Activated naive CD8-positive, alpha-beta T cell treated with anti-CD3 and anti-CD28 coated beads, Interleukin-2, amount 10 ng/mL, durations not matched to agents 7 days and 5 days (primary cell): Measurements from ENCODE around the gene HLCS. TPM values are rescaled to one million over a fixed set of nuclear protein-coding genes. Genes with fewer than 3 reads are reported as not detected.

ENCODE experiments used
- ATAC-seq: fragments of 150-1000 bp; cut with Tn5 transposase; one replicate; pipeline ENCODE4 v1.10.0; 2021; ENCODE audit warnings: low read depth, moderate library complexity
- POLR2A ChIA-PET: fragments of 350-600 bp; sonication (Branson Sonifier 250); formaldehyde crosslinking; loops from one replicate; lab custom pipeline; 2021; ENCODE audit warnings: antibody characterized with exemption; lab: Charles Lee
- DNase-seq: peaks from one replicate; pipeline ENCODE4 v3.0.0; 2021
- H3K27ac Mint-ChIP-seq: one replicate; pipeline ENCODE4 v1.8.0; 2022; ENCODE audit warnings: mild to moderate bottlenecking, mixed read lengths
- H3K27me3 Mint-ChIP-seq: one replicate; pipeline ENCODE4 v1.8.0; 2022; ENCODE audit warnings: mild to moderate bottlenecking, moderate library complexity, mixed read lengths
- H3K36me3 Mint-ChIP-seq: one replicate; pipeline ENCODE4 v1.8.0; 2021; ENCODE audit warnings: mild to moderate bottlenecking, mixed read lengths
- H3K4me1 Mint-ChIP-seq: one replicate; pipeline ENCODE4 v1.8.0; 2021; ENCODE audit warnings: mixed read lengths
- H3K4me3 Mint-ChIP-seq: one replicate; pipeline ENCODE4 v1.8.0; 2022; ENCODE audit warnings: mild to moderate bottlenecking, moderate library complexity, mixed read lengths
- H3K9me3 Mint-ChIP-seq: one replicate; pipeline ENCODE4 v1.8.0; 2021; ENCODE audit warnings: mixed read lengths
- total RNA-seq, 2 experiments: library from RNA; stranded (reverse); gene quantifications; one replicate each; pipeline ENCODE4 v1.2.3, GENCODE V29; 2021

The HLCS gene
- total RNA-seq, 2 experiments from 2014 or later, result 17.4 to 17.8 TPM

DNA sequence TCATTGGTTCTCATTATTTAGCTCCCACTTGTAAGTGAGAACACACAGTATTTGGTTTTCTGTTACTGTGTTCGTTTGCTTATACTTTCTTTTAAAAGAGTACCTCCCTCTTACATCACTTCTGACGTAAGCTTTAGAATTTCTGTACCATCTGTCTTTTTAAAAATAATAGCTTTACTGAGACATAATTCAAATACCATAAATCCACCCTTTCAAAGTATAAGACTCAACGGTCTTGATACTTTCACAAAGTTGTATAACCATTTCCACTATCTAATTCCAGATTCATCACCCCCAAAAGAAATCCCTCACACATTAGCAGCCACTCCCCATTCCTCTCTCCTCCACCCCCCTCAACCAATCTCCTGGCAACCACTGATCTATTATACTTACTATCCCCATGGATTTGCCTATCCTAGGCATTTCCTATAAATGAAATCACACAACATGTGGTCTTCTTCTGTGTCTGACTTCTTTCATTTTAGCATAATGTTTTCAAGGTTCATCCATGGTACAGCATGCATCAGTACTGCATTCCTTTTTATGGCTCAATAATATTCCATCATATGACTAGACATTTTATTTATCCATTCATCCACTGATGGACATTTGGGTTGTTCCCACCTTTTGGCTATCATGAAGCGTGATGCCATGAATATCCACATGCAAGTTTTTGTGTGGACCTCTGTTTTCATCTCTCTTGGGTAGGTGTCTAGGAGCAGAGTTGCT, 104.7 kb downstream of the HLCS start:
- ATAC-seq (no peak), DNase-seq (no peak)
- H3K9me3 Mint-ChIP-seq, result no peaks in the 10 kb centered on the region
- H3K27ac Mint-ChIP-seq, result no peak overlapping the region
- no peak overlapping the region for H3K4me3 Mint-ChIP-seq
- H3K4me1 Mint-ChIP-seq, result peaks cover 20% of the 10 kb centered on the region
- no peaks in the 10 kb centered on the region for H3K27me3 Mint-ChIP-seq
- H3K36me3 Mint-ChIP-seq, result peaks cover 6% of the 10 kb centered on the region
- POLR2A ChIA-PET, result no interaction called here

DNA sequence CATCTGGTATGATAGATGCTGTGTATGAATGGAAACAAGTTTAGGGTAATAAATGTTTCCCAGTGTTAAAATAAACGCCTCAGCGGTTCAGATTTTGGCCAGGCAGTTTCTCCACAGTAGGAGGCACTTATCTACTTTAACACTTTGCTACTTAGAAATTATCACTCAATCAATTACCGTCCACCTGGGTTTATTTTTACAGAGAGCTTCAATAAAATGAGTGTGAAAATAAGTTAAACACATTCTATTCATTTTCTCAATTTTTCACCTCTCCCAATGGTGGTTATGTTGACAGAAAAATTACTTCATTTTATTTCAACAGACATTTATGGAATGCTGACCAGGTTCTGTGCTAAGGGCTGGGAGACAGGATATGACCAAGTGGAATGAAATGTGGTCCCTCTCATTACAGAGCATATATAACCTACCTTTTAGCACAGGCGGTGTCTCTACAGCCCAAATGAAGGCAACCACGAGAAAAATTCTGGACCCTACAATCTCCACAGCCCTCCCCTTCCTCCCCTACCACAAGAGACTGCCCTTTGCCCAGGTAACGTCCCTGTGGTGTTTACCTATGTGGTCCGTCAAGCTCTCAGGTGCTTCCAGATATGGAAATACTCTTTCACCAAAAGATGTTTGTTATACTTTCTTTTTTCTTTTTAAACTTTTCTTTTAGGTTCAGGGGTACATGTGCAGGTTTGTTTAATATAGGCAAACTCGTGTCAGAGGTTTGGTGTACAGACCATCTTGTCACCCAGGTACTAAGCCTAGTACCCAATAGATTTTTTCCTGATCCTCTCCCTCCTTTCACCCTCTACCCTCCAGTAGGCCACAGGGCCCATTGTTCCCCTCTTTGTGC, 105.5 kb downstream of the HLCS start:
- H3K27me3 Mint-ChIP-seq, result no peaks in the 10 kb centered on the region
- POLR2A ChIA-PET, result no interaction called here
- H3K4me3 Mint-ChIP-seq, result no peak overlapping the region
- ATAC-seq (no peak), DNase-seq (no peak)
- H3K4me1 Mint-ChIP-seq, result peaks cover 23% of the 10 kb centered on the region
- H3K36me3 Mint-ChIP-seq, result peaks cover 6% of the 10 kb centered on the region
- H3K9me3 Mint-ChIP-seq, result no peaks in the 10 kb centered on the region
- H3K27ac Mint-ChIP-seq, result no peak overlapping the region

DNA sequence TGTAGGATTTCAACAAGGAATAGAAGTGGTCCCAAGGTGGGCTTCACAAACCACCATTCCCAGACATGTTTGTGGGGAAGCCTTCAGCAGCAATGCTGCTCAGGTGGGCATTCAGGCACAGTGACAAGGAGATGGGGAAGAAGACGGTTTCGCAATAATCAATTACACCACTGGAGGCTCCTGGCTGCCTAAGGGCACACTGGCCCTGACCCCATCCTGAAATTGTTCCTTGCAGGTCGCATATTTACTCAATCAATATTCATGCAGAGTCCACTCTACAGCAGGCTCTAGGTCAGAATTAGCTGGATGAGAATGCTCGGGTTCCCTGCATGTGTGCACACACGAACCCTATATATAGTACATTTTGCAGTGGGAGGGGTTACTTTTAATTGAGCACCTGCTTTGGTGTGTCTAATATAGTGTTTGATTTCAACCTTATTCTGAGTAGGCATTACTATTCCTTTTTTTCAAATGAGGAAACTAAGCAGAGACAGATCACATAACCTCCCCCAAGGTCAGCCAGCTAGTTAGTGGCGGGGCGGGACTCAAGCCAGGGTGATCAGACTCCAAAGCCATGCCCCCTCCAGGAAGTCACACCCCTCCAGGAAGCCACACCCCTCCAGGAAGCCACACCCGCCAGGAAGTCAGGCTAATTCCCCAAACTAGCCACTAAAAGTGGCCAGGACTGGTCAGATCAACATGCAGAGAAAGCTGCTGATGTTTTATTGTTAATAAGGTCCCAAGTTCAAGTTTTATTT, 106.5 kb downstream of the HLCS start:
- H3K4me3 Mint-ChIP-seq, result no peak overlapping the region
- peaks cover 23% of the 10 kb centered on the region for H3K4me1 Mint-ChIP-seq
- no peaks in the 10 kb centered on the region for H3K27me3 Mint-ChIP-seq
- H3K9me3 Mint-ChIP-seq, result no peaks in the 10 kb centered on the region
- POLR2A ChIA-PET, result no interaction called here
- peak; percentile 56 for ATAC-seq
- DNase-seq, result peak; percentile 63
- H3K36me3 Mint-ChIP-seq, result peaks cover 6% of the 10 kb centered on the region
- H3K27ac Mint-ChIP-seq, result peak overlapping the region; percentile 34

DNA sequence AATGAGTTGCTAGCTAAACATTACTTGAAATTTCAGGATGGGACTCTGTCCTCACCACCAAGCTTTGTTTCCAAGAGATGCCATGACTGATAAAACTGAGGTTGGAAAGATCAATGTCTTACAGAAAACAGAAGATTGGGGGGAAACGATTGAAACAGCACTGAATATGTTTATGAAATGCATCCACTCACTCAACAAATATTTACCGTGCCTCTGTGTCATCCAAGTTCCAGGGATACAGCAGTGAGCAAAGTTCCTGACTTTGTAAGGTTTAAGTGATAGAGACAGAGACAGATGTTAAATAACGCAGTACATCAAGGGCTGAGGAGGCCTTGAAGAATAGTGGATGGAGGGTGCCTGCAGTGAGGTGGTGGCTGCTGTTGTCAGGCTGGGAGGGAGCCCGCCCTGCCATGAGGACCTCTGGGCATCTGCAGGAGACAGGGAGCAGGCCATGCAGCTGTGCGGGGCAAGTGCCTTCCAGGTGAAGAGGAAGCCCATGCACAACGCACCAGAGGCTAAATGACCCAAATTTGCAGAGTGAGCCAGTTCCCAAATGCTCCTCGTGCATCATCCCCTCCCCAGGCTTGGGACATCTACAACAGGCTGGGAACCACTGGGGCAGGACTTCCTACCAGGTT, 108.0 kb downstream of the HLCS start:
- H3K9me3 Mint-ChIP-seq, result no peaks in the 10 kb centered on the region
- no peaks in the 10 kb centered on the region for H3K27me3 Mint-ChIP-seq
- ATAC-seq, result no peak
- peaks cover 26% of the 10 kb centered on the region for H3K4me1 Mint-ChIP-seq
- peaks cover 6% of the 10 kb centered on the region for H3K36me3 Mint-ChIP-seq
- DNase-seq, result no peak
- no peak overlapping the region for H3K4me3 Mint-ChIP-seq
- no peak overlapping the region for H3K27ac Mint-ChIP-seq
- POLR2A ChIA-PET, result no interaction called here

DNA sequence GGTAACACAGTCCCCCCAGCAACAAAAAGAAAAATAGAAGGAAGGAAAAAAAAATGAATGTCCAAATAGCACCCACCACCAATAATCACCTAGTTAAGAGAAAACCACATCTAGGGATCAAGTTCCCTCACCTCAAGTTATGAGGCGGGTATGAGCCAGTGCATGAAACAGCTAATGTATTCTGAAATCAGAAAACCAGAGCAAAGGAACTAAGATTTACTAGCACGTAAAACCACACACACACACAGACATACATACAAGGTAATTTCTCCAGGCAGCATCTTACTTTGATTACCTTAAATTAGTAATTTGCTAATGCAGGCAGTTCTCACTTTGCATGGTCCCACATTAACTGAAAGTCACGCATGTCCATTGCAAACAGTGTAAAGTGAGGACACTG, 109.8 kb downstream of the HLCS start:
- ATAC-seq (no peak), DNase-seq (no peak)
- Mint-ChIP-seq H3K27ac (no peak overlapping the region), H3K4me3 (no peak overlapping the region), H3K9me3 (no peaks in the 10 kb centered on the region), H3K4me1 (peaks cover 21% of the 10 kb centered on the region), H3K27me3 (no peaks in the 10 kb centered on the region), H3K36me3 (peaks cover under 1% of the 10 kb centered on the region)
- POLR2A ChIA-PET, result no interaction called here

DNA sequence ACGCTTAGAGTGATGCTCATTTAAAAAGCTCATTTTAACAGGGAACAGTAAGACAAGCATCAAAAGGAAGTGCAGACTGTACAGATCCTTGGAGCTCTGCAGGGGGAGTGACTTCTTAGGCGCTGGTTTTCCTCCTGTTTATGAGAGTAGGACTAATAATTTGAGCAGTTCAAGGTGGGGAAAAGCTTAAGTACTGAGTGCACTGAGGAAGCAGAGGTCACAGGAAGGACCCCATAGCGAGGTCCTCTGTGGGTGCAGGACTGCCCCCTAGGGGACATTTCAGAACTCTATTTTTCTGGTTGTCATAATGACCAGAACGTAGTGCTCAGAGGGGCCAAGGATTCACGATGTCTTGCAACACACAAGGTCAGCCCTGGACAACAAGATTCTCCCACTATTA, 112.1 kb downstream of the HLCS start:
- no peaks in the 10 kb centered on the region for H3K9me3 Mint-ChIP-seq
- DNase-seq, result no peak
- H3K36me3 Mint-ChIP-seq, result no peaks in the 10 kb centered on the region
- H3K27ac Mint-ChIP-seq, result no peak overlapping the region
- peak; percentile 50 for ATAC-seq
- peaks cover 13% of the 10 kb centered on the region for H3K4me1 Mint-ChIP-seq
- no peaks in the 10 kb centered on the region for H3K27me3 Mint-ChIP-seq
- POLR2A ChIA-PET, result no interaction called here
- no peak overlapping the region for H3K4me3 Mint-ChIP-seq

DNA sequence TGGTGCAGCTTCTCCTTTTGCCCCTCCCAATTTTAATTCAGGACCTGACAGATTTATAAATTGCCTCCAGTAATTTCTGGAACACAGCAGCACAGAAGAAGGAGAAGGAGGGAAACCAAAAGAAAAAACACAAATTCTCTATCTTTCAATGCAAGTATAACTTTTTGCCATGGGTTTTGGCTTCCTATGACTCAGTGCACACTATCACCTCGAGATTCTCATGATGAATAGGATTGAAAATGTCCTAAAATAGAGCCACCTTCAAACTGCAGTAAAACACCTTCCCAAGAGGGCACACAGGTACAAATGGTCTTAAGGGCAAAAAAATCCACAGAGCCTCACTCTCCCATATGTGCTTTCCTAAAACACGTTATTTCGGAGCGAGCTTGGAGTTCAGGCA, 113.6 kb downstream of the HLCS start:
- DNase-seq, result no peak
- Mint-ChIP-seq H3K4me3 (no peak overlapping the region), H3K9me3 (no peaks in the 10 kb centered on the region), H3K36me3 (no peaks in the 10 kb centered on the region), H3K27me3 (no peaks in the 10 kb centered on the region), H3K4me1 (peaks cover 10% of the 10 kb centered on the region), H3K27ac (no peak overlapping the region)
- POLR2A ChIA-PET, result no interaction called here
- no peak for ATAC-seq

DNA sequence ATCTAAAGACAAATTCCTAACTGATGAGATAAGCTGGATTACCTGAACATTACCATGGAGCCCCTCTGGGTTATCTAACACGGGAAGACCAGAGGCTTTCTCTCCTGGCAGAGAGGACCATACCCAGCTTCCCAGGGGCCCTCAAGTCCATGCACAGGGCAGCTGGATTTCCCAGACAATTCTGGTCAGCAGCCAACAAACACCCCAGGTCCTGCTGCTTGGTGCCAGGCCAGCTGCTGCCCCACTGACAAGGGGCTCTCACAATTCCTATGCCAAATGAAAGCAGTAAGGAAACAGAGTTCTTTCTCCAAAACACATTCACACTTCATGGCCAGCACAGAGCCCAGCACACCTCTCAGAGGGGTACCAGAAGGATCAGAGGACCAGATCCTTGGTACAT, 114.2 kb downstream of the HLCS start:
- H3K4me3 Mint-ChIP-seq, result no peak overlapping the region
- DNase-seq (no peak), ATAC-seq (no peak)
- no peak overlapping the region for H3K27ac Mint-ChIP-seq
- no peaks in the 10 kb centered on the region for H3K27me3 Mint-ChIP-seq
- peaks cover 10% of the 10 kb centered on the region for H3K4me1 Mint-ChIP-seq
- no peaks in the 10 kb centered on the region for H3K9me3 Mint-ChIP-seq
- no peaks in the 10 kb centered on the region for H3K36me3 Mint-ChIP-seq
- POLR2A ChIA-PET, result no interaction called here

DNA sequence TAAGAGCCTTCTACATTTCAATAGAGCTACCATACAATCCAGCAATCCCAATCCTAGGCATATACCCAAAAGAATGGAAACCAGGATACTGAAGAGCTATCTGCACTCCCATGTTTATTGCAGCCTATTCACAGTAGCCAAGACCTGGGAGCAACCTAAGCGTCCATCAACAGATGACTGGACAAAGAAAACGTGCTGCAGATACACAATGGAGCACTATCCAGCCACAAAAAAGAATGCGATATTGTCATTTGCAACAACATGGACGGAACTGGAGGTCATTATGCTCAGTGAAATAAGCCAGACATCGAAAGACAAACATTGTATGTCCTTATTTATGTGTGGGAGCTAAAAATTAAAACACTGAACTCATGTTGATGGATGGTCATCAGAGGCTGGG, 115.3 kb downstream of the HLCS start:
- H3K4me3 Mint-ChIP-seq, result no peak overlapping the region
- DNase-seq (no peak), ATAC-seq (no peak)
- peaks cover 7% of the 10 kb centered on the region for H3K4me1 Mint-ChIP-seq
- no peak overlapping the region for H3K27ac Mint-ChIP-seq
- H3K27me3 Mint-ChIP-seq, result no peaks in the 10 kb centered on the region
- POLR2A ChIA-PET, result no interaction called here
- H3K9me3 Mint-ChIP-seq, result no peaks in the 10 kb centered on the region
- no peaks in the 10 kb centered on the region for H3K36me3 Mint-ChIP-seq

DNA sequence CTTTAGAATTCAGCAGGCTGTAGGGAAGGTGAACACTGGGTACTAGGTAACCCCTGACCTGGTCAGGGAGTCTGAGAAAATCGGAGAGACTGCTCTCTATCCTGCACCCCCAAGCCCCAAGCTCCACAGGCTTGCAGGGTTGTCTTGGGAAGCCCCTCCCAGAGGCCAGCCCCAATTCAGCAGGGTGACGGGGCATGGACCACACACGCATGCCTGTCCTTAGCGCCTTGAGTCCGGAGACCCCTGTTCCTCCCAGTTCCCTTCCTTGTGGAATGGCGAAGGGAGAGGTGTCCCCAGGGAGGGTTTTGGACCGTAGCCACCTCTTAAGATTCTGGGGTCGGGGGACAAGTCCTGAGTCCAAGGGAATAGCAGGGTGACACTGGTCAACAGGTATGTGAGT, 116.1 kb downstream of the HLCS start:
- no peaks in the 10 kb centered on the region for H3K9me3 Mint-ChIP-seq
- ATAC-seq, result no peak
- H3K4me1 Mint-ChIP-seq, result peaks cover 7% of the 10 kb centered on the region
- no peaks in the 10 kb centered on the region for H3K27me3 Mint-ChIP-seq
- no peak for DNase-seq
- no peak overlapping the region for H3K4me3 Mint-ChIP-seq
- POLR2A ChIA-PET, result no interaction called here
- no peaks in the 10 kb centered on the region for H3K36me3 Mint-ChIP-seq
- H3K27ac Mint-ChIP-seq, result no peak overlapping the region

DNA sequence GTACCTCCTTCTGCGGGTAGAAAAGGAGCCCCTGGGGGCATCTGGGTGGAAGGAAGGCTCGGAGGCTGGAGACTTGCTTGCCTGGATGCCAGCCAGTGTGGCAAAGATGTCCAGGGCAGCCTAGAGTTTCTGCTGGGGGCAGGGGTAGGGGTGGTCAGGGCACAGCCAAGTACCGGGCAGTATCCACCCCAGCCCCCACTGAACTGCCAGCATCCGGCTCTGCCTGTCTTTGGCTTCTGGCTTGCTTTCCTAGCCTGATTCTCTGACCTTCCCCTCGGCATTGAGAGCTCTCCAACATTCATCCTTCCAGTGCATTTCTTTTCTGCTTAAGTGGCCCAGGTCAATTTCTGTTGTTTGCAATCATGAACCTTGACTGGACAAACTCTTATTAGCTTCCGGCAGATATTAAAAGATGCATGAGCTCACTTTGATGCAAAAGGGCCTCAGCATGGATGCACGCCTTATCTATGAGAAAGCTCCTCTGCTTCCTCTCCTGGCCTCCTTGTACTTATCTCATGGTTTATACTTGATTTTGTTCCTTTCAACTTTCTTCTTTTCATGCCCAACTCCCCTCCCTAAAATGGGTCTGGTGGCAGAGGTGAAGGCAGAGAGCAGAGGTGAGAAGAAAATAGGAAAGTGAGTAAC, 116.9 kb downstream of the HLCS start:
- Mint-ChIP-seq H3K27ac (no peak overlapping the region), H3K4me3 (no peak overlapping the region), H3K27me3 (no peaks in the 10 kb centered on the region), H3K4me1 (peaks cover 11% of the 10 kb centered on the region), H3K9me3 (no peaks in the 10 kb centered on the region), H3K36me3 (no peaks in the 10 kb centered on the region)
- DNase-seq (no peak), ATAC-seq (no peak)
- POLR2A ChIA-PET, result no interaction called here

DNA sequence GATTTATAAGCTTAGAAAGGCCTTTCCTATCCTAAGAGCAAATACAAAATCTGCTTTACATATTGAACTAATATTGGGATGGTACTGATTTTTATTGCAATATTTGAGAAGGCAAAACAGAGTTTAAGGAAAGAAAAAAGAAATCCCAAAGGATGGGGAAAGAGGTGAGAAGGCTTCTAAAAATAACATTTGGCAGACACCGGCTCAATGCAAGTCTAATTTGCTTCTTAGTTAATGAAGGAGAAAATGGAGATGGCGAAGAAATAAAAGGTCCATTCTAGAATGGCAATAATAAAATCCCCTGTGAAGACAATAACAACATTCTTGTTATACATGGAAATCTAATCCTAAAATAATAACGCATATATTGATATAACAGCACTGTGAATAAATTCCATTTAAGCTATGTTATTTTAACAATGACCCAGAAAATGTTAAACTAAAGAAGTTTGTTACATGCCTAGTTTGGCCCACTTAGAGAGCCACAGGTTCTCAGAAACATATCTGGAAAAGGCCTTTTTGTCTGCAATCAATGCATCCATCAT, 117.7 kb downstream of the HLCS start:
- DNase-seq (no peak), ATAC-seq (no peak)
- H3K27ac Mint-ChIP-seq, result no peak overlapping the region
- POLR2A ChIA-PET, result no interaction called here
- no peak overlapping the region for H3K4me3 Mint-ChIP-seq
- H3K9me3 Mint-ChIP-seq, result no peaks in the 10 kb centered on the region
- H3K4me1 Mint-ChIP-seq, result peaks cover 9% of the 10 kb centered on the region
- no peaks in the 10 kb centered on the region for H3K27me3 Mint-ChIP-seq
- no peaks in the 10 kb centered on the region for H3K36me3 Mint-ChIP-seq

DNA sequence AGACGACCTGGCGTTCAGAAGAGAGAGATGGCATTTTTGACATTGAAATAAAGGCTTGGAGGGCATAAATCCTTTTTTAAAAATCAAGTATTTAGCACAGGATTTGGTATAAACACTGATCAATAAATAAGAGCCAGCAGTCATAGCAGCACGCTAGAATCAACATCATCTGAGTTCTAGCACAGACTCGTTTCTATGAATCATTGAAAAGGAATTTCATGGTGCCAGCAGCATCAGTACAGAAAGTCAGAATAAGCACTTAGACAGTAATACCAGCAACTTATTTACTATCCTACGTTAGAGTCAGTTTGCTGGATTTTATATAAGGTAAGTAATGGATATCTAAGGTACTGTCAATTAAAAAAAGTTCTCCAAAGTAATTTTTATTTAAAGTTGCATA, 119.3 kb downstream of the HLCS start:
- Mint-ChIP-seq H3K4me3 (no peak overlapping the region), H3K4me1 (peaks cover 7% of the 10 kb centered on the region), H3K27me3 (no peaks in the 10 kb centered on the region), H3K9me3 (no peaks in the 10 kb centered on the region), H3K27ac (no peak overlapping the region), H3K36me3 (no peaks in the 10 kb centered on the region)
- POLR2A ChIA-PET, result no interaction called here
- DNase-seq (no peak), ATAC-seq (no peak)
